GM19023 (cell line): ENCODE data around the gene FAM163A.
"Not testable (repeated sequence)": the region's sequence is repeated elsewhere in the genome, so short reads cannot be mapped to it uniquely, and the experiment has no call there.

Experiments
- ATAC-seq: cut with Tn5 transposase; IDR thresholded peaks from one replicate; pipeline ENCODE4 v1.9.1; 2021; ENCODE audit warnings: mild to moderate bottlenecking, moderate library complexity; ENCODE audit not compliant: unreplicated experiment

FAM163A gene

DNA sequence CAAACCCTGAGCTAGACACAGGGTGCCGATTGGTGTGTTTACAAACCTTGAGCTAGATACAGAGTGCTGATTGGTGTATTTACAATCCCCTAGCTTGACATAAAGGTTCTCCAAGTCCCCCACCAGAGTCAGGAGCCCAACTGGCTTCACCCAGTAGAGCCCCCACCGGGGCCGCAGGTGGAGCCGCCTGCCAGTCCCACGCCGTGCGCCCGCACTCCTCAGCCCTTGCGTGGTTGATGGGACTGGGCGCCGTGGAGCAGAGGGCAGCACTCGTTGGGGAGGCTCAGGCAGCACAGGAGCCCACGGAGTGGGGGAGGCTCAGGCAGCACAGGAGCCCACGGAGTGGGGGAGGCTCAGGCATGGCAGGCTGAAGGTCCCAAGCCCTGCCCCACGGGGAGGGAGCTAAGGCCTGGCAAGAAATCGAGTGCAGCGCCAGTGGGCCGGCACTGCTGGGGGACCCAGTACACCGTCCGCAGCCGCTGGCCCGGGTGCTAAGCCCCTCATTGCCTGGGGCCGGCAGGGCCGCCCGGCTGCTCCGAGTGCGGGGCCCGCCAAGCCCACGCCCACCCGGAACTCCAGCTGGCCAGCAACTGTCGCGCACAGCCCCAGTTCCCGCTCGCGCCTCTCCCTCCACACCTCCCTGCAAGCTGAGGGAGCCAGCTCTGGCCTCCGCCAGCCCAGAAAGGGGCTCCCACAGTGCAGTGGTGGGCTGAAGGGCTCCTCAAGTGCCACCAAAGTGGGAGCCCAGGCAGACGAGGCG is 93.8 kb downstream of the FAM163A start:
- ATAC-seq, result not testable (repeated sequence)

DNA sequence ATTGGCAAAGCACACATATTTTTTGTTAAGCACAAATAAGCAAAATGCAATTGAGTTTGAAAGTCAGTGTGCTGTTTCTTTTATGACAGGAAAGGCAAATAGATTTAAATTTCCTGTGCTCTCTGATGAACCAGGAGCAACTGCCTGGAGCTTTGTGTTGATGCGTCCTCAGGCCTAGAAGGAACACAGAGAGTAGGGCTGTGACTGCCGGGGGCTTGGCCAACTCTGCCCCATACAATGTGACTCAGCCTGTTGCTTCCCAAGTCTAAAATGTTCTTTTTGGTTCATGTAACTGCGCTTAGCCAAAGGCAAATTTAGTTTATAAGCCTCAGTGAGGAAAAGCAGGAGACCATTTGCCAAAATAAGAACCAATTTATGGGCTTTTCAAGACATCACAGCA is 97.0 kb downstream of the FAM163A start:
- ATAC-seq, result no peak

DNA sequence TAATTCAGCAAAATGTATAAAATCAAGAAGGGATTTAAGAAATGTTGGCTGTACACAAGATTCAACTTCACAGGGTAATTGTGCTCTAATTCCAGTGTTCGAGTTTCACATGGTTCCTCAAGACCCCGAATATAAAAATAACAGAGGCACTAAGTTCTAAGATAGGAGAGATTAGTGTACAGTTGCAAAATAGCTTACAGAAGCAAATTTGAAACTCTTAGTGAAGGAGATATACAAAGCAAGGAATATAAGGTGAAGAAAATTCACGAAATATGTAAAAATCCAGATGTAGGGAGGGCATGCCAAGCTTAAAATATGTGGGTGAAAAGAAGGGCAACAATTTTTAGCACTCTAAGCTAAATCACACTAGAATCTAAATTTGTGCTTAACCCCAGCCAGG is 105.1 kb downstream of the FAM163A start:
- ATAC-seq, result no peak

DNA sequence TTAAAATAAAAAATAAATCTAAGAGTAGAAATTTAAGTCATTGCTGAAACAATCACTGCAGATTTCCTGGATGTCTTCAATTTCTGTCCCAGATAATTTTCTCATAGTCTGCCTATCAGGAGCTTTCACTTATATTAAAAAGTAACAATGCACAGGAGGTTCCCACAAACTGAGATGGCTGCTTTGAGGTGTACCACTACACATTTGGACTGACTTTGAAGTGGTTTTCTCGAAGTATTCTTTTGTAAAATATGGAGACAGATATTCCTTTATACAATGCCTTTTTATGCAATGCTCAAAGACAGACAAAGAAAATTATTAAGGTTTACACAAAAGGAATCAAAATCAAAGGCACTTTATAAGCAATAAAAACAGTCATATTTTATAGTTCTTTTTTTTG is 110.0 kb downstream of the FAM163A start:
- ATAC-seq, result no peak

DNA sequence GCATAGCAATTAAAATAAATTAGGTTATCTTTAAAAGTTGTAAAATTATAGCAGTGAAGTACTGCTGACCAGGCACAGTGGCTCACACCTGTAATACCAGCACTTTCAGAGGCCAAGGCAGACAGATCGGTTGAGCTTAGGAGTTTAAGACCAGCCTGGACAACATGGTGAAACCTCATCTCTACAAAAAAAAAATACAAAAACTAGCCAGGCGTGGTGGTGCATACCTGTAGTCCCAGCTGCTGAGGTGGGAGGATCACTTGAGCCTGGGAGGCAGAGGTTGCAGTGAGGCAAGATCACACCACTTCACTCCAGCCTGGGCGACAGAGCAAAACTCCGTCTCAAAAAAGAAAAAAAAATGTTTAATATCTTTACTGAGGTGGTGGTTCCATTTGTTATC is 112.7 kb downstream of the FAM163A start:
- ATAC-seq, result not testable (repeated sequence)

DNA sequence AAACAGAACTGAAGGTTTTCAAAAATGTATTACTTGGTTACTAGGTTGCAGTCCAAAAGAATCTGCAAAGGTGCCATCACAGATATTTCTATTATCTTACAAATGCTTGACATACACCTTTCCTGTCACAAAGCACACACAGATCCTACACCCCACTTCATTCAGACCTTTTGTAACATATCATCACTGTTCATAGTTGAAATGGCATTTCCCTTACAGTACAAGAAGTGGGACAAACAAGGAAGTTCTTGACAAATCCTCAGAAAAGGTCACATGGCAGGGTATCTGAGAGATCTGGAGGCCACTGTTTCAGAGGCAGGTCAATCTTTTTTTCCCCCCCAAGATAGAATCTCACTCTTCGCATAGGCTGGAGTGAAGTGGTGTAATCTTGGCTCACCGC is 113.2 kb downstream of the FAM163A start:
- ATAC-seq, result no peak

DNA sequence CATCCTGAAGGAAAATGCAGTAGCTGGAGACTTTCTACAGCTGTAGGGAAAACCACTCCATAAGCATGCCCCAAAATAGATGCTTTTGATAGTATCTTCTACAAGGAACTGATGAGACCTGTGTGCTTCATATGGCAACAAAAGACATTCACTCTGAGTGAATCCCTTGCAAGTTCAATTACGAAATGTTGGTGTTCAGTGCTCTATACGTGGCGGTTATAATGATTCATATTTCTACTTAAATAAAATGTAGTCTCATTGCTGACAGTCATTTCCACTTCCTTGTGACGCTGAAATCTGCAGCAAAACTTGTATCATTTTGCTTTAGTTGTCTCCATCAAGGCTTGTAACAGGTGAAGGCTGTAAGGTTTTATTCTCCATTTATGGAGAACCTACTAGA is 113.9 kb downstream of the FAM163A start:
- no peak for ATAC-seq

DNA sequence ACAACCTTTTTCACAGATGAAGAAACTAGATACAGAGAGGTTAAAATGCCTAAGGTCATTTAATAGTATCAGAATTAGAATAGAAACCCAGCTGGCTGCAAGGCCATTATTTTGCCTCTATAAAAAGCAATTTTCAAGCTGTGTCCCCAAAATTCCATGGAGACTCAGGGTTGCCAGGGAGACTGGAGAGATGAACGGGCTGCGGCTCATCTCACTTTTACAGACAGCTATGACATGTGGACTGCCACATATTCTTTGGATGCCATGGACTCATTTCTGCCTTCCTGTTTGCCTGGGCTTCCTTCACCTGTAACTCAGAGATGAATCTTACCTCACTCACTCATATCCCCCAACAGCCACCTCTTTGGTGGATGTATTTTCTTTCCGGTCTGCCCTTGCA is 117.6 kb downstream of the FAM163A start:
- no peak for ATAC-seq

DNA sequence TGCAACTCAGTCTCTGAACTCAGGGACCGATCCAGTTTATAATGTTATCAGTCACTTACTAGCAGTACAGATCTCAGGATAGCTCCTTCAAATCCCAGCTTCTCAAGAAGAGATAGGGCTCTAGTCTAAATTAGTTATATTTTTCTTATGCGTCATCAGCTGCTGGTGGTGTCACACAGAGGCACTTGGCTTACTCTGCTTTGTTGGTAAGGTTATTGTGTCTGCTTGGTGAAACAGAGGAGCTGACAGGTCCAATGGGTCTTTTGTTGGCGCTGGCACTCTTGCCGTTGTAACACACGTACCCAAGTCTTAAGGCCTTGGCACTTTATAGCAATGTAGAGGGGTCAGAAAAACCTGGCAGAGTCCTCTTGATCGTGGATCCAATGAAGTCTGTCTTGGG is 122.3 kb downstream of the FAM163A start:
- ATAC-seq, result no peak
